GM19240 (cell line): ENCODE measurements around the gene CDKN2B-AS1.

ENCODE experiments used
- DNase-seq: peaks from one replicate; pipeline ENCODE4 v3.0.0; 2011; ENCODE audit warnings: low spot score; ENCODE audit not compliant: insufficient read length

Gene CDKN2B-AS1

GRCh38 chr9:22005702-22006606 lies 11.4 kb downstream of the CDKN2B-AS1 start:
- DNase-seq: no peak

GRCh38 chr9:22008384-22008716 lies 13.8 kb downstream of the CDKN2B-AS1 start:
- DNase-seq: no peak

GRCh38 chr9:22008717-22009505 lies 14.3 kb downstream of the CDKN2B-AS1 start, which contains the start of gene CDKN2B:
TSS of gene CDKN2B (minus strand) at chr9:22009305. CDS start at chr9:22008953, 352 bp downstream.
- DNase-seq: peak; percentile 56

- DNase-seq: no peak
Observed at GRCh38 chr9:22009506-22009867, 14.9 kb downstream of the CDKN2B-AS1 start.

GRCh38 chr9:22010866-22011625 lies 16.5 kb downstream of the CDKN2B-AS1 start:
- no peak for DNase-seq

- no peak for DNase-seq
Observed at GRCh38 chr9:22022396-22022795, 27.8 kb downstream of the CDKN2B-AS1 start.

- DNase-seq: no peak
Observed at GRCh38 chr9:22026696-22027095, 32.1 kb downstream of the CDKN2B-AS1 start.

GRCh38 chr9:22028394-22028793 lies 33.8 kb downstream of the CDKN2B-AS1 start:
- DNase-seq: no peak

- DNase-seq: no peak
Observed at GRCh38 chr9:22029231-22029630, 34.6 kb downstream of the CDKN2B-AS1 start.

GRCh38 chr9:22030101-22030598 lies 35.6 kb downstream of the CDKN2B-AS1 start:
- DNase-seq: no peak

- no peak for DNase-seq
Observed at GRCh38 chr9:22031655-22032411, 37.2 kb downstream of the CDKN2B-AS1 start.

GRCh38 chr9:22033012-22033630 lies 38.5 kb downstream of the CDKN2B-AS1 start:
- DNase-seq: no peak

- DNase-seq: no peak
Observed at GRCh38 chr9:22035591-22036011, 41.0 kb downstream of the CDKN2B-AS1 start.

GRCh38 chr9:22036866-22037626 lies 42.5 kb downstream of the CDKN2B-AS1 start:
- DNase-seq: no peak

- no peak for DNase-seq
Observed at GRCh38 chr9:22037954-22038690, 43.5 kb downstream of the CDKN2B-AS1 start.

GRCh38 chr9:22039258-22039657 lies 44.7 kb downstream of the CDKN2B-AS1 start:
- no peak for DNase-seq

- no peak for DNase-seq
Observed at GRCh38 chr9:22040760-22041159, 46.2 kb downstream of the CDKN2B-AS1 start.

- DNase-seq: no peak
Observed at GRCh38 chr9:22041344-22041743, 46.8 kb downstream of the CDKN2B-AS1 start.

- DNase-seq: no peak
Observed at GRCh38 chr9:22041775-22042174, 47.2 kb downstream of the CDKN2B-AS1 start.
